SKM-1 (cell line): ENCODE measurements around the gene LRRC30.

Source experiments
- DNase-seq: peaks from one replicate; lab custom pipeline; 2025; ENCODE audit not compliant: unreplicated experiment; lab: John Stamatoyannopoulos, UW

Gene LRRC30

DNA sequence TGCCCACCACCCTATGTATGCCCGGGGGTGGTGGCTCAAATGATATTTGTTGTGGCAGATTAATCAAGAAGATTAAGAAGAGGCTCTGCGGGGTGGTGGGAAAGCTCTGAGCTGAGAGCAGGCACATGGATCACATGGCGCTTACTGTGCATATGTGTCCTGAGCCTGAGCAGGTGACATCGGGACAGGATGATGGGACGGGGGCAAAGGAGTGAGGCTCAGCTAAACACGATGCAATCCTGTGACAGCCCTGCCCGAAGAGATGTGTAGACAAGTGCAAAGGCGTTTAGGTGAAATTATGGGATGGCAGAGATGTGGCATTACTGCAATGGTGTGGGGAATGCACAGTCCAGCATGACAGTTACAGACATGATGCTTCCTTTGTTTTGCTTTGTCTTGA lies 6.0 kb downstream of the LRRC30 start:
- no peak for DNase-seq

- DNase-seq = no peak
Measured at GRCh38 chr18:7237673-7238272, 6.9 kb downstream of the LRRC30 start.

DNA sequence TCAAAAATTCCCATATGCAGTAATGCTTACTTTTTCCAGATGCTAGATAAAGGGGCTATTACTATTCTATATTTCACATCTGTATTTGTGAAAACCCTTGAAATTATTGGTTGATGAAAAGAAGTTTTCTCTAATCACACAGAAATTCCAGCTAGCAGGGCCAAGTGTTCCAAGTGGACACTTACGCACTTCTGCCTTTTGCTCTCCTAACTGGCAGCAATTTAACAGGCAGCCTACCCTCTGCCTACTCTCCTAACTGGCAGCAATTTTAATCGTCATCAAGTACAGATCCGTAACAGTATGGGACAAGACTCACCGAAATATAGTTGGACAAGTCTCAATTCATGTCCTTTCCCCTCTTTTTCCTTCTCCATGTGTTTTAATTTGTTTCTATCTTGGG lies 12.0 kb downstream of the LRRC30 start:
- no peak for DNase-seq

GRCh38 chr18:7248877-7249276 lies 18.0 kb downstream of the LRRC30 start:
- DNase-seq = no peak

GRCh38 chr18:7254163-7254562 lies 23.3 kb downstream of the LRRC30 start:
- no peak for DNase-seq

- no peak for DNase-seq
Measured at GRCh38 chr18:7255054-7255453, 24.2 kb downstream of the LRRC30 start.

GRCh38 chr18:7255643-7256042 lies 24.8 kb downstream of the LRRC30 start:
- no peak for DNase-seq

DNA sequence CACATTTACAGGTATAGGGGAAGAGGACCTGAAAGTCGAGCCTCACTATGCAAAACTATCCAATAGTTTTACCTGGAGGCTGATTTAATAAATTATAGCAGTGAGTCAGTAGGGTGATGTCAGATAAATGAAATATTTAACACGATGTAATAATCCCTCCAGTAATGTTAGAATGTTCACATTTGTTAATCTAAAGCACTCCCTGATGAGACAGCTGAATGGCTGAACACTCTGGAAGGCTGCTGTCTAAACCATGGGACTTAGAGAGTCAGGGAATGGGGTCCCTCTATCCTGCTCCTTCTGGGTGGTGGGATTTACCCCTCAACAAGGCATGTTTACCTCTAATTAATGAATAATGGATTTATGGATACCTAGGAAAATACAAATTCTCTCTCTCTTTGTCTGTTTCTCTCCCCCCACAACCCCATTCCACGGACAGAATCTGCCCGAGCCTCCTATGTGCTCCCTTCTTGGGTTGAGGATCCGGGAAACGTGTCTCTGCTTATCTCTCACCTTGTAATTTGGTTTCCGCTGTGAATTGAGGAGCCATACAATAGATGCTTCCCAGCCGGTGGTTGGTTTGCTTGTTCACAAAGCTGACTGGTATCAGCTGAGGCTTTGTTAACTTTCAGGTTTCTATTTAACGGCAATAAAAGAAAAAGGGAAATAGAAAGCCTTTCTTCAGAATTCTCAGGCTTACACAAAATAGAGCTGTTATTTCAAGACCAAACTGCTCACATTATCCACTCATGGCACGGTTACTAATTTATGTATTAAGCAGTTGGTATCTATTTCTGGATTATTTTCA lies 25.9 kb downstream of the LRRC30 start:
- no peak for DNase-seq

GRCh38 chr18:7257426-7257740 lies 26.5 kb downstream of the LRRC30 start:
- no peak for DNase-seq

- DNase-seq = no peak
Measured at GRCh38 chr18:7259475-7259874, 28.6 kb downstream of the LRRC30 start.

- DNase-seq = no peak
Measured at GRCh38 chr18:7261199-7261598, 30.3 kb downstream of the LRRC30 start.

GRCh38 chr18:7267973-7268372 lies 37.1 kb downstream of the LRRC30 start:
- no peak for DNase-seq

GRCh38 chr18:7269942-7270341 lies 39.1 kb downstream of the LRRC30 start:
- DNase-seq = no peak

GRCh38 chr18:7272311-7273049 lies 41.6 kb downstream of the LRRC30 start:
- no peak for DNase-seq

DNA sequence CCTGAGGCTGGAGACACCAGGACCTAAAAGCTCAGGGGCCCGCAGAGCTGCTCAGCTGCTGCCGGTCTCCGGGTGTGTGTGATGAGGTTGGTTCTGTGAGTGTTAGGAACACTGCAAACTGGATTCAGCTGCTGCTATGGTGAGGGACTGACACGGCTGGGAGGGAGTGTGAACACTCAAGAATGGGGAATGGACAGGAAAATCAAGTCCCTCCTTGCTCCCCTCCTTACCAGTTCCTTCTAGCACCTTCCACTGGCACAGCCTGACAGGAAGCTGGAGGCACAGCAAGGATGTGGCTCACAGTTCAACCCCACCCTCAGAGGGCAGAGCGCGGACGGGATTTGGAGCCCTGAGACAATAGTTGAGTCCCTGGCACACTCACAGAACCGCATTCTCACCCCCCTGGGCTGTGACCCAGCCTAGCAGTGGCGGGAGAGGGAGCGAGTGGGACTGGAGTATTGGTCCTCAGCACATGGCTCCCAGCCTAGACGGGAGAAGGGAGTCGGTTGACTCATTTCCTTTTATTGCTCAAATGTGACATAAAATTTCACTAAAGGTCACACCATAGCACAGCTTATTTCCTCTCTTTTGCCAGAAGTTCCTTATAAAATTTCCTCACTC lies 42.5 kb downstream of the LRRC30 start:
- peak; percentile 69 for DNase-seq

DNA sequence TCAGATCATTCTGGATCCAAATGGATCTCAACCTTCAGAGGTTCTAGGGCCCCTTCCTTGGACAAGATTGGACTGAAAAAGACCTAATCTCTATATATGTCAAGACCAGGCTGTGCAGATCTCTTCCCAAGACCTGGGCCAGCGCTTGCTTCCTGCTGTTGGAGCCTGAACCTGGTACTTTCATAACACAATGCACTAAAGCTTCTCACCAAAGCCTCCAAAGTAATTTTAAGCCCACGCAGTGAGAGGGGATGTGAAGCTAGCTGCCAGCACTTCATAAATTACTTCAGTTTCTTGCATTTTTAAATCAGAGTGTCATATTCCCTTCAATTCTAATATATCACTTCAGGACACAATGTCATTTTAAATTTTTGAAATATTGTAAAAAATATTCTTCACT lies 50.7 kb downstream of the LRRC30 start:
- no peak for DNase-seq
